MM.1S (cell line): ENCODE measurements around the gene TUT7.

Source experiments
- DNase-seq: peaks from one replicate; pipeline ENCODE4 v3.0.0-alpha.2; 2015
- H2AFZ ChIP-seq: fragments of 300-600 bp; sonication (generic); 2 replicates; pipeline ENCODE4 v1.6.0; 2016; ENCODE audit warnings: antibody characterized with exemption, low read length
- H3F3A ChIP-seq: fragments of 300-600 bp; sonication (generic); 2 replicates; pipeline ENCODE4 v1.6.1; 2016; ENCODE audit warnings: mild to moderate bottlenecking, antibody characterized with exemption, low read length, moderate library complexity, mixed read lengths; ENCODE audit not compliant: insufficient read depth
- H3K27ac ChIP-seq: fragments of 300-600 bp; sonication (generic); 2 replicates; pipeline ENCODE4 v1.5.1; 2016; ENCODE audit warnings: mild to moderate bottlenecking, low read length
- H3K27me3 ChIP-seq: fragments of 300-600 bp; sonication (generic); replicated peaks from 2 replicates; pipeline ENCODE4 v1.6.0; 2016; ENCODE audit warnings: low read length; ENCODE audit not compliant: insufficient read depth
- H3K36me3 ChIP-seq: fragments of 300-600 bp; sonication (generic); replicated peaks from 2 replicates; pipeline ENCODE4 v1.6.1; 2016; ENCODE audit warnings: mild to moderate bottlenecking, low read length, mixed read lengths; ENCODE audit not compliant: insufficient read depth
- H3K4me1 ChIP-seq: fragments of 300-600 bp; sonication (generic); 2 replicates; pipeline ENCODE4 v1.6.1; 2016; ENCODE audit warnings: low read length, mixed read lengths
- H3K4me2 ChIP-seq: fragments of 300-600 bp; sonication (generic); 2 replicates; pipeline ENCODE4 v1.6.0; 2016; ENCODE audit warnings: low read depth, low read length
- H3K4me3 ChIP-seq: fragments of 300-600 bp; sonication (generic); 2 replicates; pipeline ENCODE4 v1.5.1; 2016; ENCODE audit warnings: low read length, mixed read lengths
- H3K79me2 ChIP-seq: fragments of 300-600 bp; sonication (generic); 2 replicates; pipeline ENCODE4 v1.6.1; 2016; ENCODE audit warnings: mixed run types, low read length, mixed read lengths
- H3K9ac ChIP-seq: fragments of 300-600 bp; sonication (generic); 2 replicates; pipeline ENCODE4 v1.6.1; 2016; ENCODE audit warnings: low read length, mixed read lengths
- H3K9me2 ChIP-seq: fragments of 300-600 bp; sonication (generic); replicated peaks from 2 replicates; pipeline ENCODE4 v1.6.1; 2016; ENCODE audit warnings: mild to moderate bottlenecking, low read length, mixed read lengths; ENCODE audit not compliant: insufficient read depth
- H3K9me3 ChIP-seq: fragments of 300-600 bp; sonication (generic); replicated peaks from 2 replicates; pipeline ENCODE4 v1.6.1; 2016; ENCODE audit warnings: mild to moderate bottlenecking, low read length, mixed read lengths; ENCODE audit not compliant: insufficient read depth
- H4K20me1 ChIP-seq: fragments of 300-600 bp; sonication (generic); 2 replicates; pipeline ENCODE4 v1.6.1; 2016; ENCODE audit warnings: mild to moderate bottlenecking, low read length, moderate library complexity, mixed read lengths; ENCODE audit not compliant: insufficient read depth
- CTCF ChIP-seq: fragments of 300-600 bp; sonication (generic); IDR thresholded peaks from 2 replicates; pipeline ENCODE4 v1.5.1; 2016; ENCODE audit warnings: antibody characterized with exemption, low read length, mixed read lengths
- EZH2 ChIP-seq: fragments of 300-600 bp; sonication (generic); optimal IDR thresholded peaks from 2 replicates; pipeline ENCODE3; 2017; ENCODE audit warnings: low read depth, mild to moderate bottlenecking, antibody characterized with exemption, low read length, mixed read lengths
- EZH2phosphoT487 ChIP-seq: fragments of 300-600 bp; sonication (generic); IDR thresholded peaks from 2 replicates; pipeline ENCODE4 v1.6.1; 2018; ENCODE audit warnings: antibody characterized with exemption, low read length

The TUT7 gene

GRCh38 chr9:86347991-86348390 is 6.2 kb downstream of the TUT7 start:
- Histone ChIP-seq H3K4me2 (no peak overlapping the region), H3K4me1 (0 out of 2 replicates have a peak, but pooled peaks cover 3% of the 10 kb centered on the region)
- TF ChIP-seq EZH2phosphoT487 (no peak), CTCF (no peak), EZH2 (no peak)

GRCh38 chr9:86344818-86345217 is 9.4 kb downstream of the TUT7 start:
- H3K36me3 ChIP-seq: peaks cover 18% of the 10 kb centered on the region; the same call in 1 of the 2 replicates
- H3K4me2 ChIP-seq: no peak overlapping the region
- no peak overlapping the region for H2AFZ ChIP-seq
- H3F3A ChIP-seq: no peaks in the 10 kb centered on the region
- H3K9ac ChIP-seq: no peak overlapping the region
- no peak overlapping the region for H3K27ac ChIP-seq
- DNase-seq: no peak
- no peak for TF ChIP-seq EZH2
- TF ChIP-seq CTCF: no peak
- no peak for TF ChIP-seq EZH2phosphoT487
- H3K9me3 ChIP-seq: no peaks in the 10 kb centered on the region
- 0 out of 2 replicates have a peak, but pooled peaks cover 3% of the 10 kb centered on the region for H3K4me1 ChIP-seq
- peaks cover 9% of the 10 kb centered on the region; the same call in 1 of the 2 replicates for H4K20me1 ChIP-seq
- H3K9me2 ChIP-seq: no peaks in the 10 kb centered on the region
- peaks cover 62% of the 10 kb centered on the region for H3K79me2 ChIP-seq
- no peaks in the 10 kb centered on the region for H3K27me3 ChIP-seq
- no peak overlapping the region for H3K4me3 ChIP-seq

More at GRCh38 chr9:86347991-86348390, 6.2 kb downstream of the TUT7 start:
- H3K27me3 ChIP-seq: no peaks in the 10 kb centered on the region
- H3K36me3 ChIP-seq: peaks cover 16% of the 10 kb centered on the region; the same call in 1 of the 2 replicates
- no peak overlapping the region for H3K9ac ChIP-seq
- DNase-seq: no peak
- peaks cover 9% of the 10 kb centered on the region; the same call in 1 of the 2 replicates for H4K20me1 ChIP-seq
- H3K27ac ChIP-seq: no peak overlapping the region
- H3K79me2 ChIP-seq: peaks cover 78% of the 10 kb centered on the region
- no peaks in the 10 kb centered on the region for H3K9me2 ChIP-seq
- no peak overlapping the region for H2AFZ ChIP-seq
- H3F3A ChIP-seq: peaks cover 17% of the 10 kb centered on the region
- no peak overlapping the region for H3K4me3 ChIP-seq
- no peaks in the 10 kb centered on the region for H3K9me3 ChIP-seq

GRCh38 chr9:86342269-86342668 is 11.9 kb downstream of the TUT7 start:
- H4K20me1 ChIP-seq: peaks cover 9% of the 10 kb centered on the region; the same call in 1 of the 2 replicates
- no peak overlapping the region for H2AFZ ChIP-seq
- peaks cover 32% of the 10 kb centered on the region for H3K36me3 ChIP-seq
- no peak overlapping the region for H3K9ac ChIP-seq
- H3K27me3 ChIP-seq: no peaks in the 10 kb centered on the region
- H3F3A ChIP-seq: peaks cover 12% of the 10 kb centered on the region
- no peaks in the 10 kb centered on the region for H3K9me2 ChIP-seq
- no peak overlapping the region for H3K4me3 ChIP-seq
- H3K4me2 ChIP-seq: no peak overlapping the region
- H3K27ac ChIP-seq: no peak overlapping the region
- peaks cover 17% of the 10 kb centered on the region for H3K4me1 ChIP-seq
- no peaks in the 10 kb centered on the region for H3K9me3 ChIP-seq
- no peak for DNase-seq
- TF ChIP-seq CTCF (no peak), EZH2phosphoT487 (no peak), EZH2 (no peak)
- peaks cover 41% of the 10 kb centered on the region for H3K79me2 ChIP-seq
